Measurements from ENCODE around the gene LZTFL1.

The LZTFL1 gene

GRCh38 chr3:45793482-45794176, 48.3 kb downstream of the LZTFL1 start:
- H3K9ac ChIP-seq (ENCODE audit: low read length), result no peak overlapping the region
- no peak overlapping the region for H3K4me3 ChIP-seq (ENCODE audit: low read length)
- DNase-seq (ENCODE audit: low read depth), result no peak
- peaks cover 10% of the 10 kb centered on the region for H3K4me1 ChIP-seq (ENCODE audit: control insufficient read depth, insufficient read depth, low read length)
- no peaks in the 10 kb centered on the region for H3K36me3 ChIP-seq (ENCODE audit: control insufficient read depth, insufficient read depth, low read length, severe bottlenecking)
- H3K27me3 ChIP-seq (replicated peaks; ENCODE audit: control insufficient read depth, insufficient read depth, low read length), result peaks cover 76% of the 10 kb centered on the region
- H3K9me3 ChIP-seq (ENCODE audit: control insufficient read depth, low read length), result peaks cover 14% of the 10 kb centered on the region

DNA sequence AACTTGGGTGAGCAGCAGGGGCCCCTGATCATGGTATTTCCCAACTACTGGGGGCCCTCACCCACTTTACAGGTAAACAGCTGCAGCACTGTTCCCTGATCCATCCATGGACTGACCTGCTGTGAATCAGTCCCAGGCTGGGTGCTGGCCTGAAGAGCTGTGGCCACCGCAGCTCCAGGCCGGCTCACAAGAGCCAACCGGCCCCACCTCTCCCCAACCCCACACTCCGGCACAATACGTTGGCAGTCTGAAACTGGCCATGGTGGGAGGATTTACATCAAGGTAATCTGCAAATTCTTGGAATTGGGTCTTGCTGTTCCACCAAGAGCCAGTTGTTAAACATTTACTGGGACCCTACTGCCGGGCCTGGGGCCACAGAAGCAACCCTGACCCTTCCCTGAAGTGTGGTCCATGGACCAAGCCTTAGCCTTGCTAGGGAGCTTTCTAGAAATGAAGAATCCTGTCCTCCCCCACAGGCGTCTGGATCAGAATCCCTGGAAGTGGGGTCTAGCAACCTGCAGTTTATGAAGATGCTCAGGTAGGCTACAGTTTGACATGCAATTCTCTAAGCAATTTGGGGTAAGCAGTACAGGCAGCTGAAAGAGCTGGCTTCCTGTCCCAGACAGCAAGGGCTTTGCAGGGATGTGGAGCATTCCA, 49.3 kb downstream of the LZTFL1 start:
- H3K27me3 ChIP-seq (replicated peaks; ENCODE audit: control insufficient read depth, insufficient read depth, low read length), result peaks cover 68% of the 10 kb centered on the region
- peaks cover 20% of the 10 kb centered on the region for H3K9me3 ChIP-seq (ENCODE audit: control insufficient read depth, low read length)
- no peak overlapping the region for H3K4me3 ChIP-seq (ENCODE audit: low read length)
- peaks cover 10% of the 10 kb centered on the region for H3K4me1 ChIP-seq (ENCODE audit: control insufficient read depth, insufficient read depth, low read length)
- no peaks in the 10 kb centered on the region for H3K36me3 ChIP-seq (ENCODE audit: control insufficient read depth, insufficient read depth, low read length, severe bottlenecking)
- DNase-seq (ENCODE audit: low read depth), result no peak
- no peak overlapping the region for H3K9ac ChIP-seq (ENCODE audit: low read length)

GRCh38 chr3:45792036-45792435, 49.9 kb downstream of the LZTFL1 start:
- Histone ChIP-seq H3K36me3 (ENCODE audit: control insufficient read depth, insufficient read depth, low read length, severe bottlenecking) (no peaks in the 10 kb centered on the region), H3K9ac (ENCODE audit: low read length) (no peak overlapping the region), H3K4me1 (ENCODE audit: control insufficient read depth, insufficient read depth, low read length) (peaks cover 10% of the 10 kb centered on the region), H3K4me3 (ENCODE audit: low read length) (no peak overlapping the region), H3K9me3 (ENCODE audit: control insufficient read depth, low read length) (peaks cover 20% of the 10 kb centered on the region), H3K27me3 (replicated peaks; ENCODE audit: control insufficient read depth, insufficient read depth, low read length) (peaks cover 68% of the 10 kb centered on the region)
- no peak for DNase-seq (ENCODE audit: low read depth)

- peaks cover 57% of the 10 kb centered on the region for H3K27me3 ChIP-seq (replicated peaks; ENCODE audit: control insufficient read depth, insufficient read depth, low read length)
- DNase-seq (ENCODE audit: low read depth), result no peak
- H3K4me3 ChIP-seq (ENCODE audit: low read length), result no peak overlapping the region
- no peak overlapping the region for H3K9ac ChIP-seq (ENCODE audit: low read length)
- no peaks in the 10 kb centered on the region for H3K36me3 ChIP-seq (ENCODE audit: control insufficient read depth, insufficient read depth, low read length, severe bottlenecking)
- no peaks in the 10 kb centered on the region for H3K4me1 ChIP-seq (ENCODE audit: control insufficient read depth, insufficient read depth, low read length)
- H3K9me3 ChIP-seq (ENCODE audit: control insufficient read depth, low read length), result peaks cover 20% of the 10 kb centered on the region
Measured at GRCh38 chr3:45790596-45790995, 51.3 kb downstream of the LZTFL1 start.

DNA sequence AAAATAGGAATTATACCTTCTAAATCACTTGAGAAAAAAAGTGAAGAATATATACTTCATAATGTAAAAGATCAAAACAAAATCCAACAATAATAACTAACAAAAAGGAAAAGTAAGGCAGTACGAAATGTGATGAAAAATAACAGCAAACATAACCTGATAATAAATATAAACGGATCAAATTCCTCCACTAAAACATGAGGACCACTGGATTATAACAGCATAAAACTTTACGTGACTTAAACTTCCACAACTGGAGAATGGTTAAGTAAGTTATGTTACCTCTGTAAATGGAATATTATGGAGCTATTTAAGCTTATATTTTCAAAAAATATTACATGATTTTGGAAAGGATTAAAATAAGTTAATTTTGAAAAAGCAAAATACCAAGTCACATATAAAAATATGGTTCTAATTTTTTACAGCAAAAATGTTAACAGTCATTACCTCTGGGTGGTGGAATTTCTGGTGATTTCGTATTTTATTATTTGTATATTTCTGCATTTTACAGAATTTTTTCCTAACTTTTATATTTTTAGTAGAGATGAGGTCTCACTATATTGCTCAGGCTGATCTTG, 52.6 kb downstream of the LZTFL1 start:
- Histone ChIP-seq H3K9ac (ENCODE audit: low read length) (no peak overlapping the region), H3K4me1 (ENCODE audit: control insufficient read depth, insufficient read depth, low read length) (no peaks in the 10 kb centered on the region), H3K27me3 (replicated peaks; ENCODE audit: control insufficient read depth, insufficient read depth, low read length) (peaks cover 52% of the 10 kb centered on the region), H3K4me3 (ENCODE audit: low read length) (no peak overlapping the region), H3K9me3 (ENCODE audit: control insufficient read depth, low read length) (peaks cover 29% of the 10 kb centered on the region), H3K36me3 (ENCODE audit: control insufficient read depth, insufficient read depth, low read length, severe bottlenecking) (no peaks in the 10 kb centered on the region)
- no peak for DNase-seq (ENCODE audit: low read depth)

DNA sequence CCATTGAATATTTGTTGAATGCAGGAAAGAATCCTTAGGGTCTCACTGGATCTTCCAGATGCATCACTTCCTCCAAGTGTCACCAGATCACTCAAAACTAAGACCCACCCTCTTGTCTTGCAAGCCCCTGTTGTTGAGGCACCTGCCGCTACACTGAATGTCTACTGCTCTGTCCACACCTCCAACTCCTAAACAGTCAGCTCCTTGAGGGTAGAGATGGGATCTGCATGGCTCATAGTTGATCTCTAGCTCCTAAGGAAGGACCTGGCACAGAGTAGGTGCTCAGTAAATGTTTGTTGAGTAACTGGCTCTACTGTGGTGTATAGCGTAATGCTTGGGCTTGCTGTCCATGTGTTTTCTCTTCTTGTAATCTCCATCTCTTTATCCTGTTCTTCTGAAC, 54.4 kb downstream of the LZTFL1 start:
- DNase-seq (ENCODE audit: low read depth), result no peak
- H3K9ac ChIP-seq (ENCODE audit: low read length), result no peak overlapping the region

GRCh38 chr3:45786801-45787495, 55.0 kb downstream of the LZTFL1 start:
- peaks cover 45% of the 10 kb centered on the region for H3K27me3 ChIP-seq (replicated peaks; ENCODE audit: control insufficient read depth, insufficient read depth, low read length)
- H3K4me1 ChIP-seq (ENCODE audit: control insufficient read depth, insufficient read depth, low read length), result no peaks in the 10 kb centered on the region
- H3K36me3 ChIP-seq (ENCODE audit: control insufficient read depth, insufficient read depth, low read length, severe bottlenecking), result no peaks in the 10 kb centered on the region
- H3K9me3 ChIP-seq (ENCODE audit: control insufficient read depth, low read length), result peaks cover 31% of the 10 kb centered on the region
- no peak overlapping the region for H3K4me3 ChIP-seq (ENCODE audit: low read length)
- no peak for DNase-seq (ENCODE audit: low read depth)
- H3K9ac ChIP-seq (ENCODE audit: low read length), result no peak overlapping the region

More for the DNA sequence above, 54.4 kb downstream of the LZTFL1 start:
- Histone ChIP-seq H3K4me1 (ENCODE audit: control insufficient read depth, insufficient read depth, low read length) (no peaks in the 10 kb centered on the region), H3K36me3 (ENCODE audit: control insufficient read depth, insufficient read depth, low read length, severe bottlenecking) (no peaks in the 10 kb centered on the region), H3K27me3 (replicated peaks; ENCODE audit: control insufficient read depth, insufficient read depth, low read length) (peaks cover 45% of the 10 kb centered on the region), H3K4me3 (ENCODE audit: low read length) (no peak overlapping the region), H3K9me3 (ENCODE audit: control insufficient read depth, low read length) (peaks cover 31% of the 10 kb centered on the region)

- Histone ChIP-seq H3K27me3 (replicated peaks; ENCODE audit: control insufficient read depth, insufficient read depth, low read length) (peaks cover 45% of the 10 kb centered on the region), H3K4me3 (ENCODE audit: low read length) (no peak overlapping the region), H3K36me3 (ENCODE audit: control insufficient read depth, insufficient read depth, low read length, severe bottlenecking) (no peaks in the 10 kb centered on the region), H3K9ac (ENCODE audit: low read length) (no peak overlapping the region), H3K4me1 (ENCODE audit: control insufficient read depth, insufficient read depth, low read length) (no peaks in the 10 kb centered on the region), H3K9me3 (ENCODE audit: control insufficient read depth, low read length) (peaks cover 31% of the 10 kb centered on the region)
- DNase-seq (ENCODE audit: low read depth), result no peak
Measured at GRCh38 chr3:45785605-45786150, 56.2 kb downstream of the LZTFL1 start.

DNA sequence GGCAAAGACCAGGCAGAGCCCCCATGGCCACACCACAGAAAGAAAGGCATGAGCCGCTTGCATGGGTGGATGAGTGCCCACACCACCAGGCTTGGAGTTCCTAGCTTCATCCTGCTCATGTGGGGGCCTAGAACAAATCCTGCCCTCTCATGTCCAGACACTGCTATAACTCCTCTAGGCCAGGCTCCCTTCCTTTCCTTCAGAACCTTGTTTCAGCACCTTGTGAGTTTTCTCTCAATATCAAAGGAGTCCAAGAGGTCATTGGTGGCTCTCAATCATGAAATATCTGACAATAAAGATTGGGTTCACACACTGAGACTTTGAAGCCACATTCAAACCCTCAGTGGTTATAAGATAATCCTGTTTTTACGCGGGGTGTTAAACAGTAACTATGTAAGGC, 58.3 kb downstream of the LZTFL1 start:
- H3K4me1 ChIP-seq (ENCODE audit: control insufficient read depth, insufficient read depth, low read length), result no peaks in the 10 kb centered on the region
- H3K4me3 ChIP-seq (ENCODE audit: low read length), result no peak overlapping the region
- no peaks in the 10 kb centered on the region for H3K36me3 ChIP-seq (ENCODE audit: control insufficient read depth, insufficient read depth, low read length, severe bottlenecking)
- H3K9ac ChIP-seq (ENCODE audit: low read length), result no peak overlapping the region
- H3K27me3 ChIP-seq (replicated peaks; ENCODE audit: control insufficient read depth, insufficient read depth, low read length), result peaks cover 57% of the 10 kb centered on the region
- peaks cover 18% of the 10 kb centered on the region for H3K9me3 ChIP-seq (ENCODE audit: control insufficient read depth, low read length)
- no peak for DNase-seq (ENCODE audit: low read depth)

DNA sequence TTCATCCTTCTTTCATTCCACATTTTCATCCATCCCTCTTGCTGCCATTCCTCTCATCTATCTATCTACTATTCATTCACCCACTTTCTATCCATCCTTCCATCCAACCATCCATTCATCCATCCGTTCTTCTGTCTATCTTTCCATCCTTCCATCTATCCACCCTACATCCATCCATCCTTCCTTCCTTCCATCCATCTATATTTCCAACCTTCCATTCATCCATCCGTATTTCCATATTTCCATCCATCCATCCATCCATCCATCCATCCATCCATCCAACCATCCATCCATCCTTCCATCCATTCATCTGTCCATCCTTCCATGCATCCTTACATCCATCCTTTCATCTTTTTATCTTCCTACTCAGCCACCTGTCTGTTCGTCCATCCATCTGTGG, 59.5 kb downstream of the LZTFL1 start:
- peaks cover 64% of the 10 kb centered on the region for H3K27me3 ChIP-seq (replicated peaks; ENCODE audit: control insufficient read depth, insufficient read depth, low read length)

GRCh38 chr3:45781841-45782240, 60.1 kb downstream of the LZTFL1 start:
- DNase-seq (ENCODE audit: low read depth), result no peak
- Histone ChIP-seq H3K36me3 (ENCODE audit: control insufficient read depth, insufficient read depth, low read length, severe bottlenecking) (no peaks in the 10 kb centered on the region), H3K9ac (ENCODE audit: low read length) (no peak overlapping the region), H3K4me3 (ENCODE audit: low read length) (no peak overlapping the region), H3K27me3 (replicated peaks; ENCODE audit: control insufficient read depth, insufficient read depth, low read length) (peaks cover 63% of the 10 kb centered on the region), H3K9me3 (ENCODE audit: control insufficient read depth, low read length) (peaks cover 11% of the 10 kb centered on the region), H3K4me1 (ENCODE audit: control insufficient read depth, insufficient read depth, low read length) (no peaks in the 10 kb centered on the region)

More for the DNA sequence above, 59.5 kb downstream of the LZTFL1 start:
- no peak for DNase-seq (ENCODE audit: low read depth)
- Histone ChIP-seq H3K4me1 (ENCODE audit: control insufficient read depth, insufficient read depth, low read length) (no peaks in the 10 kb centered on the region), H3K9ac (ENCODE audit: low read length) (no peak overlapping the region), H3K4me3 (ENCODE audit: low read length) (no peak overlapping the region), H3K9me3 (ENCODE audit: control insufficient read depth, low read length) (peaks cover 11% of the 10 kb centered on the region), H3K36me3 (ENCODE audit: control insufficient read depth, insufficient read depth, low read length, severe bottlenecking) (no peaks in the 10 kb centered on the region)

Measured in adipocyte (in vitro differentiated cells).